SU-DHL-6 (cell line): ENCODE data around the gene UTF1.

ENCODE experiments used
- H2AFZ ChIP-seq: fragments of 200-600 bp; sonication (generic); 2 replicates; pipeline ENCODE4 v1.6.1; 2014; ENCODE audit warnings: low read depth, mild to moderate bottlenecking, moderate library complexity, mixed read lengths, antibody characterized with exemption, low read length; ENCODE audit not compliant: severe bottlenecking
- H3F3A ChIP-seq: fragments of 200-600 bp; shearing (Covaris generic); 2 replicates; pipeline ENCODE4 v1.6.0; 2016; ENCODE audit warnings: antibody characterized with exemption, mild to moderate bottlenecking; ENCODE audit not compliant: insufficient read depth
- H3K27ac ChIP-seq: fragments of 200-600 bp; sonication (generic); 2 replicates; pipeline ENCODE4 v1.5.1; 2016; ENCODE audit warnings: low read depth, mild to moderate bottlenecking, low read length, moderate library complexity, mixed read lengths
- H3K27me3 ChIP-seq: fragments of 200-600 bp; sonication (generic), shearing (Covaris generic); 2 replicates; pipeline ENCODE4 v1.6.0; 2014; ENCODE audit warnings: mild to moderate bottlenecking, low read length
- H3K36me3 ChIP-seq: fragments of 200-600 bp; sonication (generic); 2 replicates; pipeline ENCODE4 v1.6.1; 2014; ENCODE audit warnings: mild to moderate bottlenecking, low read length, mixed read lengths
- H3K4me2 ChIP-seq: fragments of 300-600, 200-600 bp; shearing (Covaris generic), sonication (generic); 2 replicates; pipeline ENCODE4 v1.6.0; 2014; ENCODE audit warnings: low read length, low read depth, mild to moderate bottlenecking; ENCODE audit not compliant: poor library complexity, severe bottlenecking
- H3K4me3 ChIP-seq: fragments of 200-600 bp; sonication (generic); 2 replicates; pipeline ENCODE4 v1.5.1; 2014; ENCODE audit warnings: antibody characterized with exemption, low read length, mild to moderate bottlenecking, mixed read lengths; ENCODE audit not compliant: insufficient read depth, poor library complexity, severe bottlenecking
- H3K79me2 ChIP-seq: fragments of 200-600 bp; sonication (generic); 2 replicates; pipeline ENCODE4 v1.6.1; 2014; ENCODE audit warnings: mild to moderate bottlenecking, low read length, moderate library complexity; ENCODE audit not compliant: insufficient read depth
- H3K9ac ChIP-seq: fragments of 200-600 bp; sonication (generic); 2 replicates; pipeline ENCODE4 v1.7.0; 2014; ENCODE audit warnings: mild to moderate bottlenecking, low read length
- H3K9me2 ChIP-seq: fragments of 200-600 bp; sonication (generic); replicated peaks from 2 replicates; pipeline ENCODE4 v1.6.1; 2014; ENCODE audit warnings: low read length; ENCODE audit not compliant: insufficient read depth
- H3K9me3 ChIP-seq: fragments of 200-600 bp; sonication (generic); 2 replicates; pipeline ENCODE4 v1.6.1; 2014; ENCODE audit warnings: low read length, mixed read lengths; ENCODE audit not compliant: insufficient read depth
- H4K20me1 ChIP-seq: fragments of 200-600 bp; sonication (generic); 2 replicates; pipeline ENCODE4 v1.6.1; 2014; ENCODE audit warnings: low read depth, mild to moderate bottlenecking, antibody characterized with exemption, low read length, moderate library complexity, mixed read lengths
- EZH2phosphoT487 ChIP-seq: fragments of 200-600 bp; sonication (generic), shearing (Covaris generic); conservative IDR thresholded peaks from 2 replicates; pipeline ENCODE4 v1.6.1; 2018; ENCODE audit warnings: mild to moderate bottlenecking, antibody characterized with exemption, low read length, moderate library complexity, mixed read lengths
- TF ChIP-seq, protein P1 (sequence below): fragments of 200-600 bp; sonication (generic); IDR thresholded peaks from one replicate; pipeline ENCODE4 v1.5.1; 2017; ENCODE audit warnings: antibody characterized with exemption, mild to moderate bottlenecking, low read length, moderate library complexity; ENCODE audit not compliant: insufficient read depth, poor library complexity, severe bottlenecking

The UTF1 gene

DNA sequence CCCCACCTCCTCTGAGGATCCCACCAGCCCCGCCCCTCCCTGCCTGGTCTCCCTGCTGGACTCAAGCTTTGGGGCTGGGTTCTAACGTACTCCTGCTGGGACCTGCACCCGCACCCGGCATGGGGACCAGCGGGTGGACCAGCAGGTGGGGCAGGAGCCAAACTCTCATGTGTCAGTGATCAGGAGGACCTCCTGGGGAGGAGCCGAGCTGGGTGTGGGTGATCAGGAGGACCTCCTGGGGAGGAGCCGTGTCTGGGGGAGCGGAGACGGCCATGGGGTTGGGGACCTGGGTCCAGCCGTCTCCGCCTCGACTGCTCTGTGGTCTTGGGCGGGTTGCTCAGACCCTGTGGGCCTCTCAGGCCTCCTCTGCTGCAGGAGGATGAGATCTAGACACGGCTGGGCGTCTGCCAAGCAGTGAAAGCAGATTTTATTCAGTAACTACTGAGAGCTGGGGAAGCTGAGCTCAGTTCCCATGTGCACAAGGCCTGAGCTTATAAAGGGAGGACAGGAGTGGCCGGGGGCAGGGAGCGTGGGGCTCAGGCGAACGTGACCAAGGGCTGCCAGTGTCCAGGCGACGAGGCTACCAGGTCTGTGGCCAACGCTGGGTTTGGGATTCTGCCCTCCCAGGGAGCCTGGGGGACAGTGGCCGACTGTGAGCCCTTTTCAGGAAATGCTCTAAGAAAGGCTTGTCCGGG, 33.6 kb upstream of the UTF1 start:
- Histone ChIP-seq H3K9me2 (no peaks in the 10 kb centered on the region), H3K4me3 (no peak overlapping the region), H3K79me2 (no peaks in the 10 kb centered on the region), H3K4me2 (no peak overlapping the region), H2AFZ (no peak overlapping the region), H4K20me1 (no peaks in the 10 kb centered on the region), H3F3A (no peaks in the 10 kb centered on the region), H3K36me3 (no peaks in the 10 kb centered on the region), H3K27me3 (no peaks in the 10 kb centered on the region), H3K27ac (no peak overlapping the region), H3K9ac (no peak overlapping the region), H3K9me3 (no peaks in the 10 kb centered on the region)
- TF ChIP-seq, protein P1, sequence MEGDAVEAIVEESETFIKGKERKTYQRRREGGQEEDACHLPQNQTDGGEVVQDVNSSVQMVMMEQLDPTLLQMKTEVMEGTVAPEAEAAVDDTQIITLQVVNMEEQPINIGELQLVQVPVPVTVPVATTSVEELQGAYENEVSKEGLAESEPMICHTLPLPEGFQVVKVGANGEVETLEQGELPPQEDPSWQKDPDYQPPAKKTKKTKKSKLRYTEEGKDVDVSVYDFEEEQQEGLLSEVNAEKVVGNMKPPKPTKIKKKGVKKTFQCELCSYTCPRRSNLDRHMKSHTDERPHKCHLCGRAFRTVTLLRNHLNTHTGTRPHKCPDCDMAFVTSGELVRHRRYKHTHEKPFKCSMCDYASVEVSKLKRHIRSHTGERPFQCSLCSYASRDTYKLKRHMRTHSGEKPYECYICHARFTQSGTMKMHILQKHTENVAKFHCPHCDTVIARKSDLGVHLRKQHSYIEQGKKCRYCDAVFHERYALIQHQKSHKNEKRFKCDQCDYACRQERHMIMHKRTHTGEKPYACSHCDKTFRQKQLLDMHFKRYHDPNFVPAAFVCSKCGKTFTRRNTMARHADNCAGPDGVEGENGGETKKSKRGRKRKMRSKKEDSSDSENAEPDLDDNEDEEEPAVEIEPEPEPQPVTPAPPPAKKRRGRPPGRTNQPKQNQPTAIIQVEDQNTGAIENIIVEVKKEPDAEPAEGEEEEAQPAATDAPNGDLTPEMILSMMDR: no peak
- no peak for TF ChIP-seq EZH2phosphoT487

DNA sequence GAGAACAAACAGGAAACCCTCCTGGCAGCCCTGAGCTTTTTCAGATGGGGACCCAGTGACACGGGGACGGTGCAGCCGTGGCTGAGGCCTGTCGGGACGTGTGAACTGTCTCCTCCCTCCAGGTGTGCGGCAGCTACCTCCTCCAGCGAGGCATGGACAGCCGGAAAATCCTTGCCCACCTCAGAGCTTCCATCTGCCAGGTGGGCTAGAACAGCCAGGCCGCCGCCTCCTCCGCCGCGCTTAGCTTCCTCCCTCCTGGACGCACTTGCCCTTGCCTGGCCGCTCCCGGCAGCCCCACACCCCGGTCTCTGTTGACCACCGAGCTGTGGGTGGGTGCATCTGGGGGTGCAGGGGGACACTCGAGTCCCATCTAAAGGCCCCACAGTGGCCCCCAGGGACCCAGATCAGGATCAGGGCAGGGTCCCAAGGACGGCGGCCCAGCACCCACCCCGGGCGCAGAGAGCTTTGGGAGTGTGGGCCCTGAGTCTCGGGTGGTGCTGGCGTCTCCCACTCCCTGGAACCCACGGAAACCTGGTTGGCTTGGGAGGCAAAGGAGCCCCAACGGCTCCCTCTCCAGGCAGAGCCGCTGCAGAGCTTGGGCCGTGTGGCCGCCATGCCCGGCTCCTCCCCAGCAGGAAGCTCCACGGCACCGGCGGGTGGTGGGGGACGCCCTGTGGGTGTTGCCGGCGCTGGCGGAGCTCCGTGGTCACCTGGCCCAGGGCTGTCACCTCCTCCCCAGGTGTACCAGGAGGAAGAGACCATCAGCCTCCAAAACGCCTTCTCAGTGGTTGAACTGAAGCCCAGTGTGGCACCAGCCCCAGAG, 32.9 kb upstream of the UTF1 start:
- TF ChIP-seq, protein P1: no peak
- no peak for TF ChIP-seq EZH2phosphoT487
- Histone ChIP-seq H3K79me2 (no peaks in the 10 kb centered on the region), H3K4me3 (no peak overlapping the region), H3K4me2 (no peak overlapping the region), H3K9ac (no peak overlapping the region), H3K27me3 (no peaks in the 10 kb centered on the region), H3K36me3 (no peaks in the 10 kb centered on the region), H4K20me1 (no peaks in the 10 kb centered on the region), H3F3A (no peaks in the 10 kb centered on the region), H3K9me2 (no peaks in the 10 kb centered on the region), H3K27ac (no peak overlapping the region), H2AFZ (no peak overlapping the region), H3K9me3 (no peaks in the 10 kb centered on the region)

DNA sequence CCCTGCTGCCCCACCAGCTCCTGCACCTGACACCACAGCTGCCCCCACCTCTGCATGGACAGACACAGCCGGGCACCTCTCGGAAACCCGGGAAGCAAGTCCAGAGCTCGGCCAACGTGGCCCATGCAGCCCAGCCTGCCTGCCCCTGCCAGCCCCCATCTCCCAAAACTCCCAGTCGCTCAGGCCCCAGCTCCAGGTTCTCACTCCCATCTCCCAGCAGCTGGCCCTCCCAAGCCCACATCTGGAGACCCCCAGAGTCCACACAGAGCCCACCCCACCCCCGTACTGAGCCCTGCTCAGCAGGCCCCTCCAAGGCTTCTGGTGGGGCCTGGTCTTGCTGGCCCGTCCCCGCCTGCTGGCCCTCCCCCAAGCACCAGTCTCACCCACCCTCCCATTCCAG, 32.2 kb upstream of the UTF1 start:
- Histone ChIP-seq H3K27me3 (no peaks in the 10 kb centered on the region), H3K79me2 (no peaks in the 10 kb centered on the region), H3K9me3 (no peaks in the 10 kb centered on the region), H2AFZ (no peak overlapping the region), H3F3A (no peaks in the 10 kb centered on the region), H3K9me2 (no peaks in the 10 kb centered on the region), H3K9ac (no peak overlapping the region), H4K20me1 (no peaks in the 10 kb centered on the region), H3K4me3 (no peak overlapping the region), H3K27ac (no peak overlapping the region), H3K4me2 (no peak overlapping the region), H3K36me3 (no peaks in the 10 kb centered on the region)
- TF ChIP-seq EZH2phosphoT487: no peak
- TF ChIP-seq, protein P1: no peak
